Trophoblast cell (in vitro differentiated cells and primary cell): Measurements from ENCODE around the gene CDKN2B.

Experiments
- DNase-seq, 2 donors: peaks; one replicate each; pipeline ENCODE4 v3.0.0-alpha.2; 2016
- H2AFZ ChIP-seq: 2 replicates; pipeline ENCODE4 v1.6.1; 2013; ENCODE audit warnings: low read length, moderate library complexity, mild to moderate bottlenecking; ENCODE audit not compliant: insufficient read depth, poor library complexity
- H2AK5ac ChIP-seq: 2 replicates; pipeline ENCODE4 v1.6.1; 2013; ENCODE audit warnings: mild to moderate bottlenecking, low read length
- H2BK120ac ChIP-seq: 2 replicates; pipeline ENCODE4 v1.6.1; 2013; ENCODE audit warnings: low read length, mild to moderate bottlenecking, moderate library complexity; ENCODE audit not compliant: insufficient read depth, poor library complexity
- H2BK12ac ChIP-seq: 2 replicates; pipeline ENCODE4 v1.6.1; 2013; ENCODE audit warnings: mild to moderate bottlenecking, low read length, moderate library complexity
- H2BK5ac ChIP-seq: 2 replicates; pipeline ENCODE4 v1.6.1; 2013; ENCODE audit warnings: low read length, low read depth, moderate library complexity, mild to moderate bottlenecking; ENCODE audit not compliant: poor library complexity
- H3K14ac ChIP-seq: 2 replicates; pipeline ENCODE4 v1.6.1; 2013; ENCODE audit warnings: mild to moderate bottlenecking, low read length
- H3K18ac ChIP-seq: 2 replicates; pipeline ENCODE4 v1.6.1; 2013; ENCODE audit warnings: mild to moderate bottlenecking, low read length
- H3K23ac ChIP-seq: 2 replicates; pipeline ENCODE4 v1.6.1; 2013; ENCODE audit warnings: low read length
- H3K27ac ChIP-seq: 2 replicates; pipeline ENCODE4 v1.5.1; 2013; ENCODE audit warnings: low read depth, mild to moderate bottlenecking, inconsistent platforms, low read length, moderate library complexity
- H3K27me3 ChIP-seq: 2 replicates; pipeline ENCODE4 v1.6.1; 2013; ENCODE audit warnings: inconsistent platforms, mild to moderate bottlenecking, low read length, moderate library complexity; ENCODE audit not compliant: insufficient read depth
- H3K36me3 ChIP-seq, 2 experiments: 1 replicate in 1 of 2; 2 replicates in 1 of 2; pipeline ENCODE4 v1.6.1; 2013; ENCODE audit warnings: low read length in 2 of 2, mild to moderate bottlenecking in 2 of 2, moderate library complexity in 1 of 2; ENCODE audit not compliant: insufficient read depth in 2 of 2, control insufficient read depth in 1 of 2
- H3K4ac ChIP-seq: 2 replicates; pipeline ENCODE4 v1.6.1; 2013; ENCODE audit warnings: low read depth, mild to moderate bottlenecking, low read length, moderate library complexity
- H3K4me1 ChIP-seq, 2 experiments: 1 replicate in 1 of 2; 2 replicates in 1 of 2; pipeline ENCODE4 v1.6.1; 2013; ENCODE audit warnings: low read length in 2 of 2, mild to moderate bottlenecking in 2 of 2, moderate library complexity in 1 of 2; ENCODE audit not compliant: insufficient read depth in 2 of 2, control insufficient read depth in 1 of 2
- H3K4me2 ChIP-seq: 2 replicates; pipeline ENCODE4 v1.6.1; 2013; ENCODE audit warnings: inconsistent platforms, mild to moderate bottlenecking, low read length, moderate library complexity
- H3K4me3 ChIP-seq: 2 replicates; pipeline ENCODE4 v1.5.1; 2013; ENCODE audit warnings: mild to moderate bottlenecking, low read depth, low read length, inconsistent platforms
- H3K79me1 ChIP-seq: one replicate; pipeline ENCODE4 v1.6.1; 2013; ENCODE audit warnings: low read length
- H3K79me2 ChIP-seq: 2 replicates; pipeline ENCODE4 v1.6.1; 2013; ENCODE audit warnings: low read length, mild to moderate bottlenecking; ENCODE audit not compliant: control insufficient read depth, insufficient read depth, poor library complexity
- H3K9ac ChIP-seq: 2 replicates; pipeline ENCODE4 v1.6.1; 2013; ENCODE audit warnings: mild to moderate bottlenecking, low read length
- H3K9me3 ChIP-seq: 2 replicates; pipeline ENCODE4 v1.6.1; 2013; ENCODE audit warnings: low read depth, mild to moderate bottlenecking, control low read depth, inconsistent platforms, low read length; ENCODE audit not compliant: insufficient read depth
- H4K12ac ChIP-seq: 2 replicates; pipeline ENCODE4 v1.6.1; 2013; ENCODE audit warnings: low read depth, mild to moderate bottlenecking, low read length, moderate library complexity
- H4K8ac ChIP-seq: 2 replicates; pipeline ENCODE4 v1.6.1; 2013; ENCODE audit warnings: low read depth, mild to moderate bottlenecking, low read length, moderate library complexity
- H4K91ac ChIP-seq: one replicate; pipeline ENCODE4 v1.6.1; 2013; ENCODE audit warnings: low read depth, mild to moderate bottlenecking, low read length, moderate library complexity
- WGBS: extraction: QIAGEN DNeasy Blood & Tissue Kit; methylation state at CpG from one replicate; pipeline ENCODE4 v1.1.7; 2013; ENCODE audit warnings: missing lambda C conversion rate; ENCODE audit not compliant: insufficient read length, insufficient coverage; ENCODE audit errors: extremely low coverage; 5-methylcytosine and 5-hydroxymethylcytosine counted together

Gene CDKN2B

GRCh38 chr9:21983561-21983935, 25.6 kb downstream of the CDKN2B start:
- Histone ChIP-seq H3K4me3 (no peak overlapping the region), H4K12ac (no peak overlapping the region), H3K27ac (no peak overlapping the region), H3K27me3 (peaks cover 9% of the 10 kb centered on the region), H3K9ac (no peak overlapping the region), H2AFZ (no peak overlapping the region), H4K91ac (no peak overlapping the region), H2BK120ac (no peak overlapping the region), H2BK5ac (no peak overlapping the region), H3K14ac (no peak overlapping the region), H2BK12ac (no peak overlapping the region), H3K18ac (no peak overlapping the region), H3K4me1 (no peaks in the 10 kb centered on the region), H3K79me1 (no peaks in the 10 kb centered on the region), H3K9me3 (no peaks in the 10 kb centered on the region), H3K4me2 (no peak overlapping the region), H3K36me3 (no peaks in the 10 kb centered on the region), H2AK5ac (no peak overlapping the region), H3K4ac (no peak overlapping the region), H4K8ac (no peak overlapping the region), H3K23ac (no peak overlapping the region), H3K79me2 (no peaks in the 10 kb centered on the region)
- WGBS: no CpG with 5 or more reads among the region's 1 CpG
- no peak for DNase-seq

GRCh38 chr9:21982861-21983560, 26.1 kb downstream of the CDKN2B start:
- Histone ChIP-seq H3K14ac (no peak overlapping the region), H3K4me2 (no peak overlapping the region), H3K4ac (no peak overlapping the region), H3K27me3 (peaks cover 7% of the 10 kb centered on the region), H3K79me1 (no peaks in the 10 kb centered on the region), H3K9me3 (no peaks in the 10 kb centered on the region), H4K8ac (no peak overlapping the region), H3K23ac (no peak overlapping the region), H2BK120ac (no peak overlapping the region), H4K91ac (no peak overlapping the region), H2AFZ (no peak overlapping the region), H2BK5ac (no peak overlapping the region), H3K79me2 (no peaks in the 10 kb centered on the region), H3K4me1 (no peaks in the 10 kb centered on the region), H3K4me3 (no peak overlapping the region), H3K27ac (no peak overlapping the region), H3K9ac (no peak overlapping the region), H3K36me3 (no peaks in the 10 kb centered on the region), H2BK12ac (no peak overlapping the region), H3K18ac (no peak overlapping the region), H2AK5ac (no peak overlapping the region), H4K12ac (no peak overlapping the region)
- no peak for DNase-seq
- WGBS: no CpG with 5 or more reads among the region's 1 CpG

GRCh38 chr9:21982391-21982790, 26.7 kb downstream of the CDKN2B start:
- Histone ChIP-seq H3K9ac (no peak overlapping the region), H4K91ac (no peak overlapping the region), H2AFZ (no peak overlapping the region), H3K79me1 (no peaks in the 10 kb centered on the region), H3K14ac (no peak overlapping the region), H3K4me1 (no peaks in the 10 kb centered on the region), H3K27ac (no peak overlapping the region), H3K27me3 (peaks cover 7% of the 10 kb centered on the region), H3K9me3 (no peaks in the 10 kb centered on the region), H3K4me2 (no peak overlapping the region), H3K79me2 (no peaks in the 10 kb centered on the region), H4K8ac (no peak overlapping the region), H3K23ac (no peak overlapping the region), H2BK120ac (no peak overlapping the region), H4K12ac (no peak overlapping the region), H3K36me3 (no peaks in the 10 kb centered on the region), H3K4ac (no peak overlapping the region), H2BK5ac (no peak overlapping the region), H2BK12ac (no peak overlapping the region), H2AK5ac (no peak overlapping the region), H3K18ac (no peak overlapping the region), H3K4me3 (no peak overlapping the region)
- no CpG with 5 or more reads among the region's 1 CpG for WGBS
- DNase-seq: no peak

- peaks cover 2 to 6% of the 10 kb centered on the region in 2 experiments for H3K4me1 ChIP-seq
- no peaks in the 10 kb centered on the region for H3K9me3 ChIP-seq
- H3K4me2 ChIP-seq: no peak overlapping the region
- no peak overlapping the region for H3K14ac ChIP-seq
- no peaks in the 10 kb centered on the region for H3K79me2 ChIP-seq
- no peak overlapping the region for H3K18ac ChIP-seq
- DNase-seq: no peak
- no peak overlapping the region for H3K27ac ChIP-seq
- H3K27me3 ChIP-seq: peaks cover 45% of the 10 kb centered on the region
- H2AK5ac ChIP-seq: no peak overlapping the region
- no CpG with 5 or more reads among the region's 19 CpGs for WGBS
- no peak overlapping the region for H3K4me3 ChIP-seq
- no peak overlapping the region for H2BK12ac ChIP-seq
- H4K91ac ChIP-seq: no peak overlapping the region
- no peak overlapping the region for H4K12ac ChIP-seq
- H3K23ac ChIP-seq: no peak overlapping the region
- no peak overlapping the region for H4K8ac ChIP-seq
- no peak overlapping the region for H3K9ac ChIP-seq
- H3K79me1 ChIP-seq: peaks cover 2% of the 10 kb centered on the region
- H2AFZ ChIP-seq: no peak overlapping the region
- H3K4ac ChIP-seq: no peak overlapping the region
- H2BK5ac ChIP-seq: no peak overlapping the region
- no peaks in the 10 kb centered on the region for H3K36me3 ChIP-seq
- H2BK120ac ChIP-seq: no peak overlapping the region
These were observed 32.7 kb downstream of the CDKN2B start for GRCh38 chr9:21976334-21976875.
